Vagina (tissue), 2 donors: Measurements from ENCODE around the gene CISD3.

Experiments used
- POLR2A ChIP-seq, 2 donors: fragments of 450-650 bp; IDR thresholded peaks; one replicate each; pipeline ENCODE4 v1.6.1; 2017; ENCODE audit warnings: antibody characterized with exemption in 2 of 2, mild to moderate bottlenecking in 2 of 2, moderate library complexity in 2 of 2
- POLR2AphosphoS5 ChIP-seq, 2 donors: sonication (generic); formaldehyde crosslinking; IDR thresholded peaks; one replicate each; pipeline ENCODE4 v1.9.0; 2017; ENCODE audit warnings: antibody characterized with exemption in 2 of 2, mild to moderate bottlenecking in 2 of 2, low read depth in 1 of 2; ENCODE audit not compliant: insufficient read depth in 1 of 2
- TF ChIP-seq, protein P1 (sequence below), 3 experiments: fragments of 450-650 bp in 2 of 3; fragments of 200-600 bp in 1 of 3; sonication (generic) in 1 of 3; IDR thresholded peaks; one replicate each; pipeline ENCODE4 v1.5.1; 2017 to 2019; ENCODE audit warnings: antibody characterized with exemption in 3 of 3, mild to moderate bottlenecking in 2 of 3, moderate library complexity in 2 of 3

DNA sequence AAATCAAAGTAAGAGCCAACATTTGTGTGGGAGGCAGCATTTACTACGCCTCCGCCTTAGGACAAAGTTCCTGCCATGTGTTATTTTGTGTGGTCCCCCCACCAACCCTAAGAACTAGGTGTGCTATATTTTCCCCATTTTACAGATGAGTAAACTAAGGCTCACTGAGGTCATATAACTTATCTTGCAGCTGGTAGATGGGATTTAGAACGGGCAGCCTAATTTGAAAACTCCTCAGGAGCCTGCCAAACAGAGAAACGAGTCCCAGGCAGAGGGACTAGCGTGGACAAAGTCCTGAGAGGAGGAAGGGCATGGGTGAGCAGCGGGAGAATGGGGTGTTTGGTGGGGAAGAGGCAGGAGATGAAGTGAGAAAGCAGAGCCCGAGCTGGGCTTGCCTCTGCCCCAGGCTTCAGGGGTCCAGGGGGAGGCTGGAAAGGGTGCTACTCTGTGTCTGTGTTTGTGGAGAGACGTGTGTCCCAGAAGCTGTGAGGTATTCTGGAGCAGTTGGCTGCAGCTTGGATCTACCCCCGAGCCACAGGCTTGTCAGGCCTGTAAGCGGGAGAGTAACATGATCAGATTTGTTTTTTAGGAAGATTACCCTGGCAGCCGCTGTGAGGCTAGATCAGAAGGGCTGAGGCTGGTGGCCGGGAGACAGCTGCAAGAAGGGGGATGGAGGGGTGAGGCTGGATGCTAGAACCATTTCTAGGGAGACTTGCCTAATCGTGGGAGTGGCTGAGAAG is 20.1 kb upstream of the CISD3 start:
- TF ChIP-seq, protein P1, sequence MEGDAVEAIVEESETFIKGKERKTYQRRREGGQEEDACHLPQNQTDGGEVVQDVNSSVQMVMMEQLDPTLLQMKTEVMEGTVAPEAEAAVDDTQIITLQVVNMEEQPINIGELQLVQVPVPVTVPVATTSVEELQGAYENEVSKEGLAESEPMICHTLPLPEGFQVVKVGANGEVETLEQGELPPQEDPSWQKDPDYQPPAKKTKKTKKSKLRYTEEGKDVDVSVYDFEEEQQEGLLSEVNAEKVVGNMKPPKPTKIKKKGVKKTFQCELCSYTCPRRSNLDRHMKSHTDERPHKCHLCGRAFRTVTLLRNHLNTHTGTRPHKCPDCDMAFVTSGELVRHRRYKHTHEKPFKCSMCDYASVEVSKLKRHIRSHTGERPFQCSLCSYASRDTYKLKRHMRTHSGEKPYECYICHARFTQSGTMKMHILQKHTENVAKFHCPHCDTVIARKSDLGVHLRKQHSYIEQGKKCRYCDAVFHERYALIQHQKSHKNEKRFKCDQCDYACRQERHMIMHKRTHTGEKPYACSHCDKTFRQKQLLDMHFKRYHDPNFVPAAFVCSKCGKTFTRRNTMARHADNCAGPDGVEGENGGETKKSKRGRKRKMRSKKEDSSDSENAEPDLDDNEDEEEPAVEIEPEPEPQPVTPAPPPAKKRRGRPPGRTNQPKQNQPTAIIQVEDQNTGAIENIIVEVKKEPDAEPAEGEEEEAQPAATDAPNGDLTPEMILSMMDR (IDR thresholded peaks at IDR 0.05) = no peak
- TF ChIP-seq POLR2AphosphoS5 (IDR thresholded peaks at IDR 0.05; ENCODE audit: insufficient read depth in 1 of 2, low read depth in 1 of 2) = no peak
- no peak for TF ChIP-seq POLR2A (IDR thresholded peaks at IDR 0.05)
